Gastroesophageal sphincter (tissue), 4 donors: ENCODE data around the gene LSS. TPM values are rescaled to one million over a fixed set of nuclear protein-coding genes. Genes with fewer than 3 reads are reported as not detected.
"Not testable (repeated sequence)": the region's sequence is repeated elsewhere in the genome, so short reads cannot be mapped to it uniquely, and the experiment has no call there.

ENCODE experiments used
- ATAC-seq: fragments of 150-250 bp; one replicate; pipeline ENCODE4 v1.9.1; 2016; ENCODE audit warnings: mild to moderate bottlenecking, moderate library complexity
- H3K27ac ChIP-seq, 4 donors: fragments of 200-600 bp; sonication (generic) in 3 of 4; 1 replicate in 3 of 4; 2 replicates in 1 of 4; pipeline ENCODE4 v1.5.1; 2016 to 2019
- H3K27me3 ChIP-seq: fragments of 200-600 bp; sonication (generic); one replicate; pipeline ENCODE4 v1.5.1; 2019
- H3K36me3 ChIP-seq, 2 donors: fragments of 200-600 bp; sonication (generic); one replicate each; pipeline ENCODE4 v1.5.1; 2019; ENCODE audit warnings: control low read depth in 1 of 2
- H3K4me1 ChIP-seq, 3 donors: fragments of 200-600 bp; sonication (generic); 1 replicate in 2 of 3; 2 replicates in 1 of 3; pipeline ENCODE4 v1.5.1; 2016 to 2019; ENCODE audit warnings: control low read depth in 2 of 3
- H3K4me3 ChIP-seq, 2 donors: fragments of 200-600 bp; sonication (generic); one replicate each; pipeline ENCODE4 v1.5.1; 2019; ENCODE audit warnings: mild to moderate bottlenecking in 1 of 2, moderate library complexity in 1 of 2
- H3K9me3 ChIP-seq, 3 donors: fragments of 200-600 bp; sonication (generic); one replicate each; pipeline ENCODE4 v1.5.1; 2017 to 2019; ENCODE audit warnings: control low read depth in 2 of 3
- CTCF ChIP-seq, 4 experiments: fragments of 200-600 bp in 2 of 4; fragments of 450-650 bp in 2 of 4; sonication (generic) in 1 of 4; IDR thresholded peaks; one replicate each; pipeline ENCODE4 v1.5.1; 2017 to 2019; ENCODE audit warnings: antibody characterized with exemption in 4 of 4, mild to moderate bottlenecking in 2 of 4, moderate library complexity in 2 of 4
- EP300 ChIP-seq: sonication (generic); formaldehyde crosslinking; IDR thresholded peaks from one replicate; pipeline ENCODE4 v1.6.1; 2017; ENCODE audit warnings: antibody characterized with exemption, mild to moderate bottlenecking
- POLR2A ChIP-seq, 2 donors: fragments of 450-650 bp; IDR thresholded peaks; one replicate each; pipeline ENCODE4 v1.6.1; 2017; ENCODE audit warnings: antibody characterized with exemption in 2 of 2, mild to moderate bottlenecking in 2 of 2, moderate library complexity in 1 of 2
- POLR2AphosphoS5 ChIP-seq: sonication (generic); formaldehyde crosslinking; IDR thresholded peaks from one replicate; pipeline ENCODE4 v1.6.1; 2017; ENCODE audit warnings: antibody characterized with exemption
- WGBS, 2 donors: methylation state at CpG; one replicate each; pipeline ENCODE4 v1.1.5; 2018; ENCODE audit warnings: low coverage in 1 of 2; 5-methylcytosine and 5-hydroxymethylcytosine counted together
- total RNA-seq, 4 donors: library from RNA; depleted of rRNA; stranded (reverse); fragments of >200 nt; gene quantifications; one replicate each; pipeline ENCODE4 v1.1.0, GENCODE V29; 2016

Gene LSS
- total RNA-seq, 4 donors from 2014 or later: 57.7 to 104 (median 85.7) TPM

- WGBS, 2 donors: 91% methylated on average over 18 to 30 of the region's 45 CpGs
- Histone ChIP-seq H3K27me3 (peaks cover 6% of the 10 kb centered on the region), H3K9me3 (no peaks in the 10 kb centered on the region), H3K27ac (no peak overlapping the region), H3K4me3 (no peak overlapping the region), H3K36me3 (no peaks in the 10 kb centered on the region), H3K4me1 (peaks cover 0 to 18% (median 3%) of the 10 kb centered on the region in 3 donors)
- no peak for ATAC-seq
- TF ChIP-seq EP300 (no peak), POLR2A (IDR thresholded peaks at IDR 0.05) (no peak), CTCF (IDR thresholded peaks at IDR 0.05) (no peak), POLR2AphosphoS5 (no peak)
Observed at GRCh38 chr21:46141767-46142581, 86.6 kb downstream of the LSS start.

GRCh38 chr21:46140352-46141003 lies 88.1 kb downstream of the LSS start:
- not testable (repeated sequence) for H3K27me3 ChIP-seq, ATAC-seq, H3K36me3 ChIP-seq, H3K4me3 ChIP-seq, H3K9me3 ChIP-seq
- 34 to 55% methylated on average over 16 to 18 of the region's 29 CpGs for WGBS, 2 donors
- Histone ChIP-seq H3K4me1 (peaks cover 0 to 29% (median 3%) of the 10 kb centered on the region in 3 donors), H3K27ac (peak overlapping the region in 2 of 4 donors; percentile 17 to 19)

- Histone ChIP-seq H3K4me1 (peaks cover 0 to 29% (median 3%) of the 10 kb centered on the region in 3 donors), H3K9me3 (no peaks in the 10 kb centered on the region), H3K36me3 (no peaks in the 10 kb centered on the region), H3K27ac (no peak overlapping the region), H3K27me3 (peaks cover 6% of the 10 kb centered on the region), H3K4me3 (no peak overlapping the region)
- TF ChIP-seq POLR2AphosphoS5 (no peak), CTCF (IDR thresholded peaks at IDR 0.05) (no peak), POLR2A (IDR thresholded peaks at IDR 0.05) (no peak), EP300 (no peak)
- ATAC-seq: no peak
- WGBS, 2 donors: 88 to 96% methylated on average over 4 to 13 of the region's 15 CpGs
Observed at GRCh38 chr21:46139686-46140085, 88.9 kb downstream of the LSS start.

- Histone ChIP-seq H3K4me3 (no peak overlapping the region), H3K4me1 (peaks cover 0 to 21% (median 0%) of the 10 kb centered on the region in 3 donors), H3K27me3 (peaks cover 6% of the 10 kb centered on the region), H3K36me3 (no peaks in the 10 kb centered on the region), H3K27ac (no peak overlapping the region), H3K9me3 (no peaks in the 10 kb centered on the region)
- 88% methylated on average over 4 of the region's 28 CpGs; no CpG with 5 or more reads in 1 of the 2 donors for WGBS, 2 donors
- TF ChIP-seq EP300: no peak
- TF ChIP-seq CTCF (IDR thresholded peaks at IDR 0.05): no peak
- TF ChIP-seq POLR2AphosphoS5: no peak
- no peak for TF ChIP-seq POLR2A (IDR thresholded peaks at IDR 0.05)
- no peak for ATAC-seq
Observed at GRCh38 chr21:46138383-46138970, 90.1 kb downstream of the LSS start.

Other genes with a start within 250 kb of the LSS start
- gene COL6A1, start 247.0 kb downstream of the LSS start, total RNA-seq: 1,000 to 10,000 TPM in 2 of 4 donors, 100 to 1,000 TPM in 2; 477 to 1,231 (median 878) TPM
- 1,000 to 10,000 TPM in 3 of 4 donors, 100 to 1,000 TPM in 1; 720 to 1,286 (median 1,215) TPM for gene COL6A2, start 130.7 kb downstream of the LSS start, total RNA-seq
- 1 to 10 TPM in 1 of 4 donors, under 1 TPM in 1, not detected in 2; 0.31 to 1.5 TPM for gene FTCD, start 73.2 kb downstream of the LSS start, total RNA-seq
- gene SPATC1L, start 44.3 kb downstream of the LSS start, total RNA-seq: 10 to 100 TPM in 1 of 4 donors, 1 to 10 TPM in 2, under 1 TPM in 1; 0.54 to 20.4 (median 7.9) TPM
- 10 to 100 TPM; 61.6 to 95.4 (median 71.7) TPM for gene MCM3AP, start 56.8 kb upstream of the LSS start, total RNA-seq
- gene YBEY, start 57.6 kb upstream of the LSS start, total RNA-seq: 10 to 100 TPM in 3 of 4 donors, 1 to 10 TPM in 1; 6.1 to 16.3 (median 13.3) TPM
- gene C21orf58, start 95.1 kb upstream of the LSS start, total RNA-seq: 1 to 10 TPM in 2 of 4 donors, under 1 TPM in 2; 0.13 to 2.8 (median 1.2) TPM
- gene PCNT, start 95.4 kb upstream of the LSS start, total RNA-seq: 10 to 100 TPM; 24.3 to 31.1 (median 27.3) TPM
- gene DIP2A, start 230.1 kb upstream of the LSS start, total RNA-seq: 10 to 100 TPM; 19.9 to 40.8 (median 31.1) TPM